Posterior vena cava (tissue), 2 donors: ENCODE data around the gene PLEKHA7. TPM values are rescaled to one million over a fixed set of nuclear protein-coding genes. Genes with fewer than 3 reads are reported as not detected.

Experiments used
- DNase-seq: peaks from one replicate; pipeline ENCODE4 v3.0.0-alpha.2; 2020; ENCODE audit warnings: low spot score
- intact Hi-C, 2 donors: fragments of 100-400 bp; cut with DNase I; formaldehyde crosslinking; loops; one replicate each; pipeline versions ENCODE4 v1.14.1 to v1.14.2; 2022 to 2023
- total RNA-seq, 2 donors: library from RNA; stranded (reverse); fragmentation: NEBNext Ultra II Directional; extraction: Animal tissue kit (Norgen Biotek cat#: 25700); gene quantifications; one replicate each; pipeline ENCODE4 v1.2.1, GENCODE V29; 2021
- donor health status: DM: yes; HTN: yes; CAD: no.
- donor health status: DM: yes; HTN: yes; CAD: no.

The PLEKHA7 gene
- total RNA-seq, 2 donors from 2014 or later: 9.0 to 10.7 TPM

- DNase-seq: no peak
- intact Hi-C loops: no loop called here
Measured at GRCh38 chr11:16804104-16804947, 209.9 kb downstream of the PLEKHA7 start.

- intact Hi-C loops: no loop called here
- no peak for DNase-seq
Measured at GRCh38 chr11:16801288-16801980, 212.8 kb downstream of the PLEKHA7 start.

DNA sequence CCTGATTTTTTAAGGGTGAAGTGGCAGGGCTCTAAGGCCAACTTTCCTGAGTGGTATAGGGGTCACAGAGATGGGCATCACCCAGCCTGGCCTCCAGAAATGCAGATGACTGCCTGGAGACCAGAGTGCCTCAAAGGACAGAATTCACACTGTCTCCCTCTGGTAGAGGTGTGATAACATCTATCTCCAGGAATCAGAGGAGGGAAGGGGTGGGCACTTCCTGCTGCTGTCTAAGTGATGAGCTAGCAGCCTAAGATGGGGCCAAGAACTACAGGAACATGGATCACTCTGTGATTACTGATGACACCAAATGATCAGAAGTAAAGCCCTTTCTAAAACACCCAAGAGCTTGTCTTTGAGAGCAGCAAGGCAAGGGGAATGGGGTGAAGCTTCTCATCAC is 213.8 kb downstream of the PLEKHA7 start:
- DNase-seq: no peak

GRCh38 chr11:16799890-16800289 is 214.3 kb downstream of the PLEKHA7 start:
- intact Hi-C loops: no loop called here
- no peak for DNase-seq

More for the DNA sequence above, 213.8 kb downstream of the PLEKHA7 start:
- intact Hi-C loops: no loop called here

DNA sequence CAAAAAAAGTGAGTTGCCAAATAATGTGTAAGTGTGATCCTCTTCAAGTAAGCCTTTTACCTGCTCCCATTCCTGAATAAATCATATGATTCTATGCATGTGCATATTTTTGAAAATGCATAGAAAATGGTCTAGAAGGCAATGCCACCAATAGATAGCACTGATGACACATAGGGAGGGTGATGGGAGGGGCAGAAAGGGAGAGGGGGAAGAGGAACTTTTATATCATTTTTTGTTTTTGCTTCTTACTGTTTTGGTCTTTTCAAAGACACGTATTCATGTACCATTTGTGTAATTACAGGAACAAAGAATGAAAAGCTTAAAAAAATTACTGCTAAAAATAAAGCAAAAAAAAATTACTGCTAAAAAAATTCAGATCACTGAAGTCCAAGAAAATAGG is 215.0 kb downstream of the PLEKHA7 start:
- DNase-seq: no peak
- intact Hi-C loops: no loop called here

GRCh38 chr11:16797776-16798175 is 216.4 kb downstream of the PLEKHA7 start:
- DNase-seq: peak; percentile 9
- intact Hi-C loops: no loop called here

DNA sequence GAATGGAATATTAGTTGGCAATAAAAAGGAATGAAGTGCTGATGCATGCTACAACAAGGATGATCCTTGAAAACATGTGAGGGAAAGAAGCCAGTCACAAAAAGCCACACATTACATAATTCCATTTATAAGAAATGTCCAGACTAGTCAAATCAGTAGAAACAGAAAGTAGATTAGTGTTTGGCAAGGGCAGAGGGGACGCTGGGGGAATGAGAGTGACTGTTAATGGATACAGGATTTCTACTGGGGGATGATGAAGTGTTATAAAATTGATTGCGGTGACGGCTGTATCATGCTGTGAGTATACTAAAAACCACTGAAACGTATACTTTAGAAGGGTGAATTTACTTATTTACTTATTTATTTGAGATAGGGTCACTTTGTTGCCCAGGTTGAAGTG is 217.9 kb downstream of the PLEKHA7 start:
- intact Hi-C loops: no loop called here
- no peak for DNase-seq

DNA sequence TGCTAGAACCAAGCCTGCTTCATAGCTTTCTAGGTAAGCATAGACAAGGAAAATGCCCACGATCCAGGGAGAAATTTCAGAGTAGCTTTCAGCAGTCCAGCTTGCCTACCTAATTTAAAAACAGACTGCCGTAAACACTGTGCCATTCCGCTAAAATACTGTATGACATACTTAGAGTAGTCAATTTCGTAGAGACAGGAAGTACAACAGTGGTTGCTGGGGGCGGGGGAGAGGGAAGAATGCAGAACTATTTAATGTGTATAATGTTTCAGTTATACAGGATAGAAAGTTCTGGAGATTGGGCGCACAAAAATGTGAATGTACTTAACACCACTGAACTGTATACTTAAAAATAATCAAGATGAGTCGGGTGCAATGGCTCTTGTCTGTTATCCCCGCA is 219.1 kb downstream of the PLEKHA7 start:
- intact Hi-C loops: no loop called here
- DNase-seq: peak; percentile 80

GRCh38 chr11:16794047-16794818 is 220.0 kb downstream of the PLEKHA7 start:
- intact Hi-C loops: no loop called here
- DNase-seq: peak; percentile 64

- intact Hi-C loops: no loop called here
- DNase-seq: peak; percentile 68
Measured at GRCh38 chr11:16793511-16793910, 220.7 kb downstream of the PLEKHA7 start.

DNA sequence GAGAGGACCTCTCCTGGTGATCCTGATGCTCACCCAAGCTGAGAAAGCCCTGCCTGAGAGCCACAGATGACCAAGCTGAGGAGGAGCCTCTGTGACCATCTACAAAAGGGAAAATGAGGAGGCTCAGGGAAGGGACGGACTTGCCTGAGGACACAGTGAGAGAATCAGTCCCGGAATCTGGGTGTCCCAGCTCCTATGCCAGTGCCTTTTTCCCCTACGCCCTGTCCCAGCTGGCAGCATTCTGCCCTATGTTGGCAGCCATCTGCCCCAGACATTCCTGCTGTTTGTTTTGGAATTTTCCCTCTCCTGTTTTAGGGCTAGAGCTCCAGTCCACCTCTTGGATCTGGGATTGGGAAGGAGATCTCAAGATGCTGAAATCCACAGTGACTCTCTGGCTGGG is 221.2 kb downstream of the PLEKHA7 start:
- intact Hi-C loops: no loop called here
- DNase-seq: no peak

DNA sequence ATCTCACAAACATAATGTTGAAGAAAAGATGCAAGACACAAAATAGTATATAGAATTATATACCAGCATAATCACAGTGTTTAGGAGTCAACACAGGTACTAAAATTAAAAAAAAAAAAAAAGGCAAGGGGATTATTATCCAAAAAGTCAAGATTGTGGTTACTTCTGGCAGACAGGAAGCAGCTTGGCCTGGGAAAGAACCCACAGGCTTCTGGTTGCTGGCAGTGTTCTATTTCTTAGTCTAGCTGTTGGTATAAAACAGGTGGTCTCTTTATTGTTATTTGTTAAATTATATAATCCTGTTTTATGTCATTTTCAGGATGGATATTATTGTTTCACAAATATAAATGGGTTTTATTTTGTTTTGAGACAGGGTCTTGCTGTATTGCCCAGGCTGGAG is 221.8 kb downstream of the PLEKHA7 start:
- DNase-seq: no peak
- intact Hi-C loops: no loop called here

GRCh38 chr11:16791191-16791961 is 222.8 kb downstream of the PLEKHA7 start:
- DNase-seq: peak; percentile 88
- intact Hi-C loops: no loop called here

DNA sequence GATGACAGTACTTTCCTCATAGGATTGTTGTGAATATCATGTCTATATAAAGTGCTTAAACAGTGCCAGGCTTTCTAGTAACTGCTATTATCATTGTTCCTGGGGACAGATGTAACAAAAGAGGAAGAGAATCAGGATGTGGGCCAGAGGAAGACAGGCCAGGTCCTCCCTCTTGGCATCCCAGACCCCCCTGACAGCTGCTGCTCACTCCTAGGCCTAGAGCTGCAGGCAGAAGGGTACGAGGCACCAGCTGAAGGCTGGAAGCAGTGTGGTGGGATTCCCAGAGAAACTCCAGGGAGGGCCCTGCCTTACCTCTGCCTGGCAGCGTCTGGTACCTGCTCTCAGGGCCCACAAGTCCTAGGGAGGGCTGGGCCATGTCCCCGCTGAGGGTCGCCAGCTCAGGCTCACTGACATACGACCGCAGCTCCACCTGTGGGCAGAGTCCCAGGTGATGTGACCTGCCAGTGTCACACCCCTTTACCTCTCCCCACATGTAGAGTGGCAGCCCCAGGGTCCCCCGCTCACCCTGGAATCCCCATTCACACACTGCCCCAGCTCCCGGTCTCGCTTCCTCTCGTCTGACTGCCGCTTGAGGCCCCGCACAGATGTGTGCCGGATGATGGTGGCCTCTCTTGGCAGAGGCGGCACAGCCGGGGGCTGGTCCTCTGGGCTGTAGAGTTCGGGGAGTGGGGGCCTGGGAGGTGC is 223.6 kb downstream of the PLEKHA7 start:
- DNase-seq: peak; percentile 83
- intact Hi-C loops: no loop called here

DNA sequence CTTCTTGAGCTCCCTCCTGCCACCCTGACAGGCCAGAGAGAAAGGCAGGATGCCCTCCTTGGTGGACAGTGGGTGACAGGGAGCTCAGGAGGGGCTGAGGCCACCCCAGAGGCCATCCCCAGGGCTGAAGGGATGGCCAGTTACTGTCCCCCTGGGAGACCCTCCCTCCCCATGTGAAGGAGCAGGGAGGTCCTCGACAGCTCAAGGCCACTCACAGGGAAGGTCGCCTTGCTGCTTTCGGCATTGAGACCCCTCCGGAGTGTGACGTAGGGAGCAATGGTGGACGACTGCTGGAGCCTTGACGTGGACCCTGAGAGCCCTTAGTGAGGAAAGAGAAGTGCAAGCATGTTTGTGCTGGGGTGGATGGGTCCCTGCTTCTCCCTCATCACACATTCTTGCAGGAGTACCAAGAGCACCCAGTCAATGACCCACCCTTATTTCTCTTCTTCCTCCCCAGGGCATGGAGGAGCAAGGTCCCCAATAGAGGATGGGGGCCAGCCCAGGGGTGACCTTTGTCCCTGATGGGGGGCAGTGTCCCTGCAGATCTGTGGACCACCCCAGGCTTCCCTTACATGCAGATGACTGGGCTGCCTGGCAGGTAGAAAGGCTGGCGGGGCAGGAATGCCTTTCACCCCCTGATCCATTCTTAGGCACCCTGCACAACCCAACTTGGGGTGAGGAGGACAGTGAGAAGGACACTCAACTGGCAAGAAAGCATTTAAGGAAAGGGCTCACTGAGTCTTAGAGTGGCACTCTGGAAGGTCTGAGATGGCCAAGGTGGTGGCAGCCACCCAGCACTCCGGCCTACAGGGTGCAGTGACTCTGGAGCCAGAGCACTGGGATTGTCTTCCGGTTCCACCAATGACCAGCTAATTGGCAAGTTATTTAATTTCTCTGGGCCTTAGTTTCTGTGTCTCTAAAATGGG is 224.4 kb downstream of the PLEKHA7 start:
- intact Hi-C loops: no loop called here
- peak; percentile 50 for DNase-seq

- intact Hi-C loops: no loop called here
- DNase-seq: no peak
Measured at GRCh38 chr11:16789063-16789420, 225.2 kb downstream of the PLEKHA7 start.

DNA sequence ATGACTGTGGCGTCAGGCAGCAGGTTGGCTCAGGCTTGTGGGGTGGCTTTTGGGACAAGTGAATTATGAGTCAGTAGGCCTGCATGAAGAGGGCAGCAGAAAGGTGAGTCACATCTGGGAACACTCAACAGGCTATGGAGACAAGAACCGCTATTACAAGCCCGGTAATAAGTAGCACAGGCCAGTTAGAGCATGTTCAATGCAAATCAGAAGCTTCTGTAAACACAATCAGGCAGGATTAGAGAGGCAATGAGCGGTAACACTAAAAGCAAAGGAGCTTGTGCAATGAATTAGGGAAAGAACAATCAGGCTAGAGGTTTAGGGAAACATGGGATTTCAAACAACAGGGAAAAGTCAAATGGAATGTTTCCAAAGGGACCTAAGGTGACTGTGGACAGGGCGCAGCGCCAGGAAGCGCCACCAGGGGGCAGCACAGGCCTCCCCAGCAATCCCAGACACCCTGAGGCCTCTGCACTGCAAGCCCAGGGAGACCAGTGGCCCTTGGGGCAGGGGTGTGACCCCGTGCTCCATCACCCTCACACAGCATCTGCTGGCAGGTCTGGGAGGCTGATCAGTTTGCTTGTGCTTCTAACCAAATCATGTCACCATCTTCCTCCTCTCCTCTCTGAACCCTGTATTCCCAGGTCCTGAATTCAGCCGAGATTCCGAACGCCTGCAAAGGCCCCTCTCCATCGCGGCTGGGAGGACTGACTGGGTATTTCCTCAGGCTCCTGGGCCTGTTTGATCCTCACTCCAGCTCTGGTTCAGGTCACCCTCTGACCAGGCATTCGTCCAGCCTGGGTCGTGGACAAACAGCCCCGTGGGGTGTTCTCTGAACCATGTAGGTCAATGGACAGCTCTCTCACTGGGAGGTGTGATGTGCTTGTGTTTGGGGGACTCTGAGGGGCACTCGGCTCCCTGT is 225.8 kb downstream of the PLEKHA7 start:
- DNase-seq: peak; percentile 92
- intact Hi-C loops: no loop called here
